Measurements from ENCODE around the gene ASTN1. TPM values are rescaled to one million over a fixed set of nuclear protein-coding genes. Genes with fewer than 3 reads are reported as not detected.

The ASTN1 gene
- total RNA-seq, 1 experiment from 2014 or later = 0.42 TPM

DNA sequence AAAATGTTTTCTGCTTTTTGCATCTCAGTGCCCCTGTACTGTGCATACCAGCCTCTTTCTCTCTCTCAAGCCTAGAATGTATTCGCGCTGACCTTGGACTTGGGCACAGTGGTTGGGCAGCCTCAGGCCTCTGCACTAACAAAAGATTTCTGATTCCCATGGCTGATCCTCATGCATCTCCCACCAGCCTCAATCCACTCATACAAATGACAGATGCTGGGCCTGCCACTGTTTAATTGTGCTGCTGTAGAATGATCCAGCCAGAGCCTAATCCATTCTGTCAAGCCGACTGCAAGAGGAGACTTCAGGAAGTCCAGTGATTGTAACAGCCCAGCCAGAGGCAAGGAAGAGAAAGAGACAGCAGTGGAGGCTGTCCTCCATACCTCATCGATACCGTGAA, 180.8 kb downstream of the ASTN1 start:
- TF ChIP-seq, protein P1, sequence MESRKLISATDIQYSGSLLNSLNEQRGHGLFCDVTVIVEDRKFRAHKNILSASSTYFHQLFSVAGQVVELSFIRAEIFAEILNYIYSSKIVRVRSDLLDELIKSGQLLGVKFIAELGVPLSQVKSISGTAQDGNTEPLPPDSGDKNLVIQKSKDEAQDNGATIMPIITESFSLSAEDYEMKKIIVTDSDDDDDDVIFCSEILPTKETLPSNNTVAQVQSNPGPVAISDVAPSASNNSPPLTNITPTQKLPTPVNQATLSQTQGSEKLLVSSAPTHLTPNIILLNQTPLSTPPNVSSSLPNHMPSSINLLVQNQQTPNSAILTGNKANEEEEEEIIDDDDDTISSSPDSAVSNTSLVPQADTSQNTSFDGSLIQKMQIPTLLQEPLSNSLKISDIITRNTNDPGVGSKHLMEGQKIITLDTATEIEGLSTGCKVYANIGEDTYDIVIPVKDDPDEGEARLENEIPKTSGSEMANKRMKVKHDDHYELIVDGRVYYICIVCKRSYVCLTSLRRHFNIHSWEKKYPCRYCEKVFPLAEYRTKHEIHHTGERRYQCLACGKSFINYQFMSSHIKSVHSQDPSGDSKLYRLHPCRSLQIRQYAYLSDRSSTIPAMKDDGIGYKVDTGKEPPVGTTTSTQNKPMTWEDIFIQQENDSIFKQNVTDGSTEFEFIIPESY (IDR thresholded peaks at IDR 0.05; ENCODE audit: extremely low read depth, insufficient replicate concordance, low read length) = no peak
- no peak for TF ChIP-seq TCF7L2 (IDR thresholded peaks at IDR 0.05; ENCODE audit: borderline replicate concordance, extremely low read depth, insufficient read depth, insufficient read length)
- TF ChIP-seq JUND (IDR thresholded peaks at IDR 0.05) = no peak
- TF ChIP-seq EGR1 (IDR thresholded peaks at IDR 0.05; ENCODE audit: low read depth) = no peak
- no peak for TF ChIP-seq ATF3 (IDR thresholded peaks at IDR 0.05)
- Histone ChIP-seq H3K9me3 (ENCODE audit: control insufficient read depth in 1 of 2, insufficient read depth in 1 of 2, low read depth in 1 of 2, low read length in 2 of 2) (no peaks in the 10 kb centered on the region), H3K9ac (ENCODE audit: low read length) (no peak overlapping the region), H3K9me2 (ENCODE audit: insufficient read depth) (no peaks in the 10 kb centered on the region), H3K4me2 (ENCODE audit: low read length) (no peak overlapping the region), H3K27me3 (ENCODE audit: insufficient read depth, low read length) (peaks cover 8% of the 10 kb centered on the region; the same call in 1 of the 2 replicates), H3K4me3 (replicated peaks in 1 of 2; ENCODE audit: low read depth in 1 of 2, low read length in 2 of 2) (no peak overlapping the region), H3K36me3 (ENCODE audit: control insufficient read depth in 1 of 2, insufficient read depth in 2 of 2, low read length in 2 of 2) (no peaks in the 10 kb centered on the region), H4K20me1 (ENCODE audit: insufficient read depth) (no peaks in the 10 kb centered on the region), H3K79me2 (ENCODE audit: insufficient read depth, low read length) (no peaks in the 10 kb centered on the region), H3K4me1 (ENCODE audit: control insufficient read depth in 1 of 2, insufficient read depth in 2 of 2, low read length in 2 of 2) (no peaks in the 10 kb centered on the region), H3K27ac (ENCODE audit: low read depth, low read length) (no peak overlapping the region), H2AFZ (ENCODE audit: low read depth, low read length, poor library complexity, severe bottlenecking) (no peak overlapping the region)
- no TSS peak for BruUV-seq (replicated peaks)
- CTCF ChIA-PET = no interaction called here
- intact Hi-C loops (cut with micrococcal nuclease) = no loop called here
- RAD21 ChIA-PET (ENCODE audit: low non-redundant PET in 1 of 2, low total read pairs in 2 of 2, uncharacterized antibody in 2 of 2, unreplicated experiment in 2 of 2) = no interaction called here
- POLR2A ChIA-PET = no interaction called here
- DNase-seq (ENCODE audit: low read depth, low spot score) (no peak), ATAC-seq (no peak)

DNA sequence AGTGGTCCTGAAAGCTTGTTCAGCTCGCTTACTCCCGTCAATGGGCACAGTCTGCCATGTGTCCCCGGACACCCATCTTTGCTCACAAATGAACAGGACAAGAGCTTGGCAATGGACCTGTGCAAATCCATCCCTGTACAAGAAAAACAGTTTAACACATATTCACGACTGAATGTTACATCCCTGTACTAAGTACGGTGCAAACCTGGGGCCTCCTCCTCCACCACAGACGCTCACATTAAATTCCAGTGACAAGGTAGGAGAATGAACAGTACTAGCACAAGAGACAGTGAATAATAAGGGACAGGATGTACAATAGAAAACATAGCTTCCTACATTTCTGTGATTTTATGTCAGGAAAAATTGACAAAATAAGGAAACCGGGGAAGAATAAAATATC, 187.7 kb downstream of the ASTN1 start:
- Histone ChIP-seq H3K4me3 (replicated peaks in 1 of 2; ENCODE audit: low read depth in 1 of 2, low read length in 2 of 2) (no peak overlapping the region), H2AFZ (ENCODE audit: low read depth, low read length, poor library complexity, severe bottlenecking) (no peak overlapping the region), H3K79me2 (ENCODE audit: insufficient read depth, low read length) (no peaks in the 10 kb centered on the region), H3K27ac (ENCODE audit: low read depth, low read length) (no peak overlapping the region), H3K4me1 (ENCODE audit: control insufficient read depth in 1 of 2, insufficient read depth in 2 of 2, low read length in 2 of 2) (no peaks in the 10 kb centered on the region), H3K27me3 (ENCODE audit: insufficient read depth, low read length) (peaks cover 8% of the 10 kb centered on the region; the same call in 1 of the 2 replicates), H3K9me2 (ENCODE audit: insufficient read depth) (no peaks in the 10 kb centered on the region), H3K4me2 (ENCODE audit: low read length) (no peak overlapping the region), H3K9me3 (ENCODE audit: control insufficient read depth in 1 of 2, insufficient read depth in 1 of 2, low read depth in 1 of 2, low read length in 2 of 2) (no peaks in the 10 kb centered on the region), H3K9ac (ENCODE audit: low read length) (no peak overlapping the region), H4K20me1 (ENCODE audit: insufficient read depth) (no peaks in the 10 kb centered on the region), H3K36me3 (ENCODE audit: control insufficient read depth in 1 of 2, insufficient read depth in 2 of 2, low read length in 2 of 2) (no peaks in the 10 kb centered on the region)
- DNase-seq (ENCODE audit: low read depth, low spot score) (no peak), ATAC-seq (no peak)
- intact Hi-C loops (cut with micrococcal nuclease) = no loop called here
- POLR2A ChIA-PET = no interaction called here
- CTCF ChIA-PET = no interaction called here
- RAD21 ChIA-PET (ENCODE audit: low non-redundant PET in 1 of 2, low total read pairs in 2 of 2, uncharacterized antibody in 2 of 2, unreplicated experiment in 2 of 2) = no interaction called here
- no TSS peak for BruUV-seq (replicated peaks)
- TF ChIP-seq SIN3A (IDR thresholded peaks at IDR 0.05; ENCODE audit: low read depth) (no peak), REST (IDR thresholded peaks at IDR 0.05; ENCODE audit: low read depth) (no peak), POLR2A (IDR thresholded peaks at IDR 0.05; ENCODE audit: borderline replicate concordance, extremely low read depth, insufficient read depth, insufficient read length) (no peak), SP1 (IDR thresholded peaks at IDR 0.05; ENCODE audit: low read depth) (no peak), JUND (IDR thresholded peaks at IDR 0.05) (no peak), ATF3 (IDR thresholded peaks at IDR 0.05) (no peak), CEBPB (IDR thresholded peaks at IDR 0.05; ENCODE audit: low read depth) (no peak), TCF7L2 (IDR thresholded peaks at IDR 0.05; ENCODE audit: borderline replicate concordance, extremely low read depth, insufficient read depth, insufficient read length) (no peak)
- TF ChIP-seq, protein P2, sequence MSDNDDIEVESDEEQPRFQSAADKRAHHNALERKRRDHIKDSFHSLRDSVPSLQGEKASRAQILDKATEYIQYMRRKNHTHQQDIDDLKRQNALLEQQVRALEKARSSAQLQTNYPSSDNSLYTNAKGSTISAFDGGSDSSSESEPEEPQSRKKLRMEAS (IDR thresholded peaks at IDR 0.05) = no peak
- TF ChIP-seq, protein P1 (IDR thresholded peaks at IDR 0.05; ENCODE audit: extremely low read depth, insufficient replicate concordance, low read length) = no peak

All from HCT116 (cell line).